Activated T-helper 1 cell treated with anti-CD3 and anti-CD28 coated beads, Interleukin-2, amount 50 U/mL, for 16 hours (primary cell): ENCODE measurements around the gene ELOA.
A peak's percentile ranks its signal among the peaks of the same experiment; 100 is the strongest.
"Not testable (repeated sequence)": the region's sequence is repeated elsewhere in the genome, so short reads cannot be mapped to it uniquely, and the experiment has no call there.

Experiments used
- DNase-seq, 2 donors: peaks; one replicate each; pipeline ENCODE4 v3.0.0-alpha.2; 2020; ENCODE audit warnings: low read depth in 1 of 2, low spot score in 1 of 2

ELOA gene

GRCh38 chr1:23800400-23801337, 57.4 kb downstream of the ELOA start, which contains the start of gene GALE:
GALE (minus strand) TSS chr1:23800754; CDS start chr1:23799007, 1,747 bp downstream.
- DNase-seq: peak; percentile 97

- DNase-seq: no peak
These were observed 58.1 kb downstream of the ELOA start for GRCh38 chr1:23801338-23801748.

GRCh38 chr1:23801876-23802275, 58.6 kb downstream of the ELOA start:
- DNase-seq: no peak

- not testable (repeated sequence) for DNase-seq
These were observed 59.6 kb downstream of the ELOA start for GRCh38 chr1:23802809-23803342.

- DNase-seq: no peak
These were observed 60.4 kb downstream of the ELOA start for GRCh38 chr1:23803674-23804073.

GRCh38 chr1:23804183-23804835, 61.0 kb downstream of the ELOA start:
- DNase-seq: no peak

GRCh38 chr1:23805025-23805424, 61.8 kb downstream of the ELOA start:
- DNase-seq: no peak

GRCh38 chr1:23806280-23806679, 63.0 kb downstream of the ELOA start:
- DNase-seq: no peak

- DNase-seq: no peak
These were observed 64.2 kb downstream of the ELOA start for GRCh38 chr1:23807453-23807852.

GRCh38 chr1:23809751-23810171, 66.5 kb downstream of the ELOA start:
- peak; percentile 54 to 62 for DNase-seq

- no peak for DNase-seq
These were observed 67.7 kb downstream of the ELOA start for GRCh38 chr1:23810818-23811540.
